HL-60 (cell line): ENCODE measurements around the gene IMP3.

ENCODE experiments used
- DNase-seq, 2 experiments: peaks; one replicate each; pipeline ENCODE4 v3.0.0-alpha.2; 2010 to 2020; ENCODE audit warnings: low read depth in 1 of 2, low spot score in 1 of 2
- H3K27ac ChIP-seq: fragments of 250-450 bp; sonication (Bioruptor Pico); replicated peaks from 2 replicates; pipeline ENCODE4 v1.5.1; 2020; ENCODE audit warnings: mild to moderate bottlenecking, moderate library complexity
- H3K27me3 ChIP-seq: fragments of 250-450 bp; sonication (Bioruptor Pico); 2 replicates; pipeline ENCODE4 v1.5.1; 2021; ENCODE audit warnings: mild to moderate bottlenecking, moderate library complexity; ENCODE audit not compliant: insufficient read depth, poor library complexity, severe bottlenecking
- H3K4me3 ChIP-seq: replicated peaks from 2 replicates; pipeline ENCODE4 v1.5.1; 2011; ENCODE audit warnings: mild to moderate bottlenecking, control low read depth, low read length; ENCODE audit not compliant: insufficient read depth
- CTCF ChIP-seq: IDR thresholded peaks from one replicate; pipeline ENCODE4 v1.5.1; 2011; ENCODE audit warnings: low read length, control low read depth, inconsistent platforms; ENCODE audit not compliant: insufficient read depth
- GABPA ChIP-seq: IDR thresholded peaks from 2 replicates; pipeline ENCODE4 v1.6.1; 2012; ENCODE audit warnings: low read depth
- POLR2AphosphoS5 ChIP-seq: IDR thresholded peaks from 2 replicates; pipeline ENCODE4 v1.6.1; 2012; ENCODE audit warnings: low read depth
- REST ChIP-seq: IDR thresholded peaks from 2 replicates; pipeline ENCODE4 v1.6.1; 2012; ENCODE audit warnings: low read depth; ENCODE audit not compliant: insufficient replicate concordance
- SPI1 ChIP-seq: IDR thresholded peaks from 2 replicates; pipeline ENCODE4 v1.6.1; 2012; ENCODE audit warnings: low read depth, mild to moderate bottlenecking, borderline replicate concordance

IMP3 gene

GRCh38 chr15:75661756-75662140 lies 21.7 kb upstream of the IMP3 start:
- TF ChIP-seq POLR2AphosphoS5 (no peak), SPI1 (no peak), CTCF (no peak), GABPA (no peak), REST (no peak)
- Histone ChIP-seq H3K27ac (no peak overlapping the region), H3K27me3 (no peaks in the 10 kb centered on the region), H3K4me3 (no peak overlapping the region)
- no peak for DNase-seq

GRCh38 chr15:75661100-75661755 lies 21.2 kb upstream of the IMP3 start:
- Histone ChIP-seq H3K4me3 (no peak overlapping the region), H3K27ac (no peak overlapping the region), H3K27me3 (no peaks in the 10 kb centered on the region)
- DNase-seq: no peak
- no peak for TF ChIP-seq POLR2AphosphoS5
- no peak for TF ChIP-seq SPI1
- no peak for TF ChIP-seq REST
- TF ChIP-seq GABPA: no peak
- TF ChIP-seq CTCF: no peak

- no peak overlapping the region for H3K4me3 ChIP-seq
- H3K27me3 ChIP-seq: no peaks in the 10 kb centered on the region
- TF ChIP-seq SPI1: no peak
- TF ChIP-seq POLR2AphosphoS5: no peak
- no peak for TF ChIP-seq CTCF
- TF ChIP-seq REST: no peak
- TF ChIP-seq GABPA: no peak
- no peak for DNase-seq
- no peak overlapping the region for H3K27ac ChIP-seq
Measured at GRCh38 chr15:75659928-75660645, 20.1 kb upstream of the IMP3 start.
